NCI-H146 treated with DMSO at 0.1 percent for 48 hours (cell line): ENCODE measurements around the gene HOMER3.

Experiments used
- DNase-seq: peaks from one replicate; lab custom pipeline; 2025; ENCODE audit not compliant: unreplicated experiment; lab: John Stamatoyannopoulos, UW

HOMER3 gene

GRCh38 chr19:18883526-18884304, 57.3 kb downstream of the HOMER3 start:
- no peak for DNase-seq

DNA sequence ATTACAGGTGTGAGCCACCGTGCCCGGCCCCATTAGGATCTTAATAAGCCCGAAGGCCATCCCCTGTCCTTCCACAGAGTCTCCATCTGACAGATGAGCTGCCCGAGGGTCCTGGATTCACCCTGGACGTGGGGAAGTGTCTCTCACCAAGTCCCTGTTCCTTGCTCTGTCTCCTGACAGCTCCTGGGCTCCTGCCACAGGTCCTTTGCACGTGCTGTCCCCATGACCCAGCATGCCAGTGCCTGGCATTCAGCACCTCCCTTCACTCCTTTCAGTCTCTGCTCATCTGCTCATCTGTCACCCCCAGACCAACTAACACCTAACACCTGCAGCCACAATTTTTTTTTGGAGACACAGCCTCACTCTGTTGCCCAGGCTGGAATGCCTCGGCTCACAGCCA, 59.5 kb downstream of the HOMER3 start:
- DNase-seq = no peak

DNA sequence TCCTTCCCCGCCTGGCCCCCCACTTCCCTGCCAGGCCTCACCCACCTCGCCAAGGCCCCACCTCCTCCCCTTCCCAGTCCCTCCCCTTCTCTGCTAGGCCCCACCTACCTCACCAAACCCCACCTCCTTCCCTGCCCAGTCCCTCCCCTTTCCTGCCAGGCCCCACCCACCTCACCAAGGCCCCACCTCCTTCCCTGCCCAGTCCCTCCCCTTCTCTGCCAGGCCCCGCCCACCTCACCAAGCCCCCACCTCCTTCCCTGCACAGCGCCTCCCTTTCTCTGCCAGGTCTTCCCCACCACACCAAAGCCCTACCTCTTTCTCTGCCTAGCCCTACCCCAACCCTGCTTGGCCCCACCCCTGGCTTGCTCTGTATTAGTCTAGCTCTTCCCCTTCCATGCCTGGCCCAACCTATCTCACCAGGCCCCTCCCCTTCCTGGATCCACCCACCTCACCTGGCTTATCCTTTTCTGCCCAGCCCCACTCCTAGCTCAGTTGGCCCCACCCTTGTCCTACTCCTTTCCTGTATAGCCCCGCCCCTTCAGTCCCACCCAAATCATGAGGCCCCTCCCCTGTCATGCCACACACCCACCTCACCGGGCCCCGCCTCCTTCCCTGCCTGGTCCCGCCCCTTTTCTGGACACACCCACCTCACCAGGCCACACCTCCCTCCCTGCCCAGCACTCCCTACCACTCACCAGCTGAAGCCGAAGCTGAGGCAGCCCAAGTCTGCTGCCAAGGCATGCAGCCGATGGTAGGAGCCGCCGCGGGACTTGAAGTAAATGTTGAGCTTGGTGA, 61.2 kb downstream of the HOMER3 start:
- no peak for DNase-seq
